PC-9 (cell line): Measurements from ENCODE around the gene UVRAG.

Source experiments
- EZH2 ChIP-seq: fragments of 200-600 bp; sonication (generic); IDR thresholded peaks from 2 replicates; pipeline ENCODE4 v1.8.0; 2017; ENCODE audit warnings: antibody characterized with exemption, low read depth
- TF ChIP-seq, protein P1 (sequence below): fragments of 200-600 bp; sonication (generic); conservative IDR thresholded peaks from 2 replicates; pipeline ENCODE4 v1.6.1; 2017; ENCODE audit warnings: mixed run types, antibody characterized with exemption, mild to moderate bottlenecking, moderate library complexity

GRCh38 chr11:75775056-75775455 lies 40.0 kb upstream of the UVRAG start:
- TF ChIP-seq, protein P1, sequence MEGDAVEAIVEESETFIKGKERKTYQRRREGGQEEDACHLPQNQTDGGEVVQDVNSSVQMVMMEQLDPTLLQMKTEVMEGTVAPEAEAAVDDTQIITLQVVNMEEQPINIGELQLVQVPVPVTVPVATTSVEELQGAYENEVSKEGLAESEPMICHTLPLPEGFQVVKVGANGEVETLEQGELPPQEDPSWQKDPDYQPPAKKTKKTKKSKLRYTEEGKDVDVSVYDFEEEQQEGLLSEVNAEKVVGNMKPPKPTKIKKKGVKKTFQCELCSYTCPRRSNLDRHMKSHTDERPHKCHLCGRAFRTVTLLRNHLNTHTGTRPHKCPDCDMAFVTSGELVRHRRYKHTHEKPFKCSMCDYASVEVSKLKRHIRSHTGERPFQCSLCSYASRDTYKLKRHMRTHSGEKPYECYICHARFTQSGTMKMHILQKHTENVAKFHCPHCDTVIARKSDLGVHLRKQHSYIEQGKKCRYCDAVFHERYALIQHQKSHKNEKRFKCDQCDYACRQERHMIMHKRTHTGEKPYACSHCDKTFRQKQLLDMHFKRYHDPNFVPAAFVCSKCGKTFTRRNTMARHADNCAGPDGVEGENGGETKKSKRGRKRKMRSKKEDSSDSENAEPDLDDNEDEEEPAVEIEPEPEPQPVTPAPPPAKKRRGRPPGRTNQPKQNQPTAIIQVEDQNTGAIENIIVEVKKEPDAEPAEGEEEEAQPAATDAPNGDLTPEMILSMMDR: no peak
- no peak for TF ChIP-seq EZH2
